IPS-20b (cell line): ENCODE data around the gene SLC35E2B.
A peak's percentile ranks its signal among the peaks of the same experiment; 100 is the strongest.
"Not testable (repeated sequence)": the region's sequence is repeated elsewhere in the genome, so short reads cannot be mapped to it uniquely, and the experiment has no call there.

Experiments used
- H3K27ac ChIP-seq: one replicate; pipeline ENCODE4 v1.5.1; 2013; ENCODE audit warnings: low read length
- H3K27me3 ChIP-seq: 2 replicates; pipeline ENCODE4 v1.6.1; 2013; ENCODE audit warnings: mild to moderate bottlenecking, low read length, inconsistent platforms; ENCODE audit not compliant: insufficient read depth
- H3K36me3 ChIP-seq: 2 replicates; pipeline ENCODE4 v1.6.1; 2013; ENCODE audit warnings: low read depth, mild to moderate bottlenecking, inconsistent platforms, low read length, moderate library complexity; ENCODE audit not compliant: insufficient read depth
- H3K4me1 ChIP-seq: 2 replicates; pipeline ENCODE4 v1.6.1; 2013; ENCODE audit warnings: mild to moderate bottlenecking, control low read depth, inconsistent platforms, low read length, moderate library complexity; ENCODE audit not compliant: insufficient read depth
- H3K4me3 ChIP-seq: 2 replicates; pipeline ENCODE4 v1.5.1; 2013; ENCODE audit warnings: mild to moderate bottlenecking, low read length, inconsistent platforms
- H3K9ac ChIP-seq: 2 replicates; pipeline ENCODE4 v1.6.1; 2013; ENCODE audit warnings: low read depth, mild to moderate bottlenecking, inconsistent platforms, low read length, moderate library complexity
- H3K9me3 ChIP-seq: 2 replicates; pipeline ENCODE4 v1.6.1; 2013; ENCODE audit warnings: mild to moderate bottlenecking, low read depth, low read length, inconsistent platforms; ENCODE audit not compliant: insufficient read depth

The SLC35E2B gene

GRCh38 chr1:1665815-1666251 lies 26.8 kb downstream of the SLC35E2B start:
- Histone ChIP-seq H3K36me3 (peaks cover 41% of the 10 kb centered on the region), H3K27me3 (no peaks in the 10 kb centered on the region), H3K27ac (no peak overlapping the region), H3K9me3 (no peaks in the 10 kb centered on the region), H3K4me1 (no peaks in the 10 kb centered on the region), H3K4me3 (no peak overlapping the region), H3K9ac (no peak overlapping the region)

GRCh38 chr1:1664941-1665814 lies 27.4 kb downstream of the SLC35E2B start:
- no peaks in the 10 kb centered on the region for H3K27me3 ChIP-seq
- peaks cover 37% of the 10 kb centered on the region for H3K36me3 ChIP-seq
- no peak overlapping the region for H3K4me3 ChIP-seq
- no peak overlapping the region for H3K9ac ChIP-seq
- H3K27ac ChIP-seq, result no peak overlapping the region
- no peaks in the 10 kb centered on the region for H3K4me1 ChIP-seq
- no peaks in the 10 kb centered on the region for H3K9me3 ChIP-seq

DNA sequence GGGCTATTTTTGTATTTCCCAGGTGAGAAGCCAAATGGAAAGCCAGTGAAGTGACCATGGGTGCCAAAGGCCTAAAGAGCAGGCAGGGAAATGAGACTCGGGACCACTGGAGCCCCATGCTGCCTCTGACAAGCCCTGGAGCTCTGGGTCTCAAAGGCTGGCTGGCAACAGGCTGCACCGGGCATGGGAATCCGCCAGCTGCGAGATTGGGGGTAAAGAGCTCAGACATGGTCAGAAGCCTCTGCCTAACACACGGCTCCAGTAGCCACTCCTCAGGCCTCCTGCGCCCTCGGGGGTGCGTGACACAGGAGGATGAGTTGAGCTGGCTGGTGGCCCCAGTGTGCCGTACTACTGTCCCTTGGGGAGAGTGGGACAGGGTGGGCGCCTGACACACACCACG lies 28.3 kb downstream of the SLC35E2B start:
- H3K9ac ChIP-seq, H3K27me3 ChIP-seq, H3K4me1 ChIP-seq, H3K27ac ChIP-seq, H3K4me3 ChIP-seq, H3K9me3 ChIP-seq: not testable (repeated sequence)
- peaks cover 28% of the 10 kb centered on the region for H3K36me3 ChIP-seq

GRCh38 chr1:1662830-1663560 lies 29.6 kb downstream of the SLC35E2B start:
- H3K27me3 ChIP-seq, H3K4me3 ChIP-seq, H3K9ac ChIP-seq, H3K9me3 ChIP-seq, H3K4me1 ChIP-seq, H3K27ac ChIP-seq: not testable (repeated sequence)
- peaks cover 22% of the 10 kb centered on the region for H3K36me3 ChIP-seq

GRCh38 chr1:1662392-1662791 lies 30.2 kb downstream of the SLC35E2B start:
- peaks cover 18% of the 10 kb centered on the region for H3K36me3 ChIP-seq
- not testable (repeated sequence) for H3K27ac ChIP-seq, H3K27me3 ChIP-seq, H3K4me1 ChIP-seq, H3K4me3 ChIP-seq, H3K9ac ChIP-seq, H3K9me3 ChIP-seq

DNA sequence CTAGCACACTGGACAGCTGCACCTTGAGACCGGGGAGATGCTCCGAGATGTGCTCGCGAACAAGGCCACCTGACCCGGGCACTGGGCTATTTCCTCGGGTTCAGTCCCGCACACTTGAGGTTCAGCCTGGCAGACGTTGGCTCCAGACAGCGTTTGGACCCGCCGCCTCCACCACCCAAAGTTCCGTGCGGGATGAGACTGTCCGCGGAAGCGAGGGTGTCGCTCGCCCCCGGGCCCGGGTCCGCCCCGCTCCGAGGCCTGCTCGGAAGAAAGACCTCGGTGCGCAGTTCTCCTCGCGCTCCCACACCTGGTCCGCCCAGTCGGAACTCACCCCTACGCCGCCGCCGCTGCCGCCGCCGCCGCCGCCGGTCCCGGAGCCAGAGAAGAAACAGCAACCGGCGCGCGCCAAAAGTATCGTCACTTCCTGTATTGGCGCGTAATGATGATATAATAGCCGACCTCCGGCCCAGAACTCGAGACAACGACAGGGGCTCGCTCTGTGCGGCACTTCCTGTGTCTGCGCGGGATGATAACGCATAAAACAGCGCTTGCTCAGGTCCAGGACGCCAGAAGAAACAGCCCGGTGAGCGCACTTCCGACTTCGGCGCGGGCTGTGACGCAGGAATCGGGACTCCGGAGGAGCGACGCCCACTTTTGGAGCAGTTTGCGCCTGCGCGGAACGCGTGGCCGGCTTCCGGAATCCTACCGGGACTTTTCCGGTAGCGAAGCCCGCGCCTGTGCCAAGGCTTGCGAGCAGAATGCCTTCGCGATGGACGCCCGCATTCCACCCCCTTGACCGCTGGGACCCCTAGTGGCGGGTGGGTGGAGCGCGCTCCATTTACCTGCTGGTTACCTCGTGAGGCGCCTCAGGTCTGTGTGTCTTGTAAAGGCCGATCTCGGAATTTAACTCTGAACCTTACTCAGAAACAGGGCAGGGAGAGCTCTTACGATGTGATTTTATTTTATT lies 33.7 kb downstream of the SLC35E2B start, which contains the start of gene CDK11B:
Gene CDK11B, minus strand, starts transcription at position 422 of the 967 bp plus-strand sequence. CDS start 1,519 bp downstream, outside the sequence.
- not testable (repeated sequence) for H3K4me1 ChIP-seq, H3K9me3 ChIP-seq, H3K27me3 ChIP-seq
- Histone ChIP-seq H3K36me3 (peaks cover 31% of the 10 kb centered on the region), H3K4me3 (peak within 1 kb of the TSS; percentile 80), H3K27ac (peak within 1 kb of the TSS; percentile 91), H3K9ac (peak within 1 kb of the TSS; percentile 92)

GRCh38 chr1:1648265-1648664 lies 44.3 kb downstream of the SLC35E2B start:
- peaks cover 54% of the 10 kb centered on the region for H3K36me3 ChIP-seq
- not testable (repeated sequence) for H3K4me3 ChIP-seq, H3K9me3 ChIP-seq, H3K27me3 ChIP-seq, H3K4me1 ChIP-seq, H3K9ac ChIP-seq, H3K27ac ChIP-seq

- not testable (repeated sequence) for H3K4me3 ChIP-seq, H3K9ac ChIP-seq, H3K4me1 ChIP-seq, H3K27me3 ChIP-seq, H3K27ac ChIP-seq, H3K9me3 ChIP-seq
- peaks cover 50% of the 10 kb centered on the region for H3K36me3 ChIP-seq
These were observed 44.9 kb downstream of the SLC35E2B start for GRCh38 chr1:1647567-1648241.

- not testable (repeated sequence) for H3K4me1 ChIP-seq, H3K9ac ChIP-seq, H3K27ac ChIP-seq, H3K4me3 ChIP-seq, H3K9me3 ChIP-seq, H3K27me3 ChIP-seq
- peaks cover 36% of the 10 kb centered on the region for H3K36me3 ChIP-seq
These were observed 46.3 kb downstream of the SLC35E2B start for GRCh38 chr1:1646326-1646725.

DNA sequence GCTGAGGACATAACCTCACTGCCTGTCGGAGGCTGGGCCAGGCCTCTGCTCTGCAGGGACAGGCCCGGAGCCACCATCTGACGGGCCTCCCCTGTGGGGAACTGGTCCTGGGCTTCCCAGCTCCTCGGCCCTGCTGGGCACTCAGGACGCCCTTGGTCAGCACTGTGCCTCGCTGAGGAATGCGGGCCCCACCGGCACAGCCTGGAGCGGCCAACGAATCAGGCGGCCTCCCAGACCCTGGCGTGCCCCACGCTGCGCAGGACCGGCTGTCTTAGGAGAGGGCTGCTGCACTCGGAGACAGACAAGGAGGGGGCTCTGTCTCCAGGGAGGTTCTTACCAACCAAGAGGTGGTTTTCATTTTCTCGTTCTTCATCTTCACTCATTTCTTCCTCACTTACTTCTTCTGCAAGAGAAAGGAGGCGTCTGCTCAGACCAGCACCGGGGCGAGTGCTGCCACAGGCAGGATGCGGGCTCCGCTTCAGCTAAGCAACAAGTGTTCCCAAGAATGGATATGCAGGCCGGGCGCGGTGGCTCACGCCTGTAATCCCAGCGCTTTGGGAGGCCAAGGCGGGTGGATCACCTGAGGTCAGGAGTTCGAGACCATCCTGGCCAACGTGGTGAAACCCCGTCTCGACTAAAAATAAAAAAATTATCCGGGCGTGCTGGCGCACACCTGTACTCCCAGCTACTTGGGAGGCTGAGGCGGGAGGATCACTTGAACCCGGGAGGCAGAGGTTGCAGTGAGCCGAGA lies 51.7 kb downstream of the SLC35E2B start:
- H3K4me3 ChIP-seq, H3K9me3 ChIP-seq, H3K36me3 ChIP-seq, H3K4me1 ChIP-seq, H3K9ac ChIP-seq, H3K27ac ChIP-seq, H3K27me3 ChIP-seq: not testable (repeated sequence)
